HEK293 (cell line): ENCODE data around the gene HLX.

ENCODE experiments used
- CTCF ChIA-PET: fragments of 350-600 bp; formaldehyde crosslinking; extraction: SDS; loops from one replicate; lab custom pipeline; 2021; ENCODE audit warnings: antibody characterized with exemption; lab: Yijun Ruan, JAX
- POLR2A ChIA-PET: fragments of 300-600 bp; formaldehyde crosslinking; extraction: SDS; loops from one replicate; lab custom pipeline; 2020; ENCODE audit warnings: antibody characterized with exemption, inconsistent platforms; lab: Yijun Ruan, JAX
- H3K27ac ChIP-seq: fragments of 200-500 bp; sonication (Bioruptor generic); 2 replicates; pipeline ENCODE4 v1.5.1; 2014; ENCODE audit warnings: low read depth, low read length, control low read depth, inconsistent platforms; ENCODE audit errors: extremely low read depth
- H3K36me3 ChIP-seq, 2 experiments: fragments of 200-500 bp in 1 of 2; sonication (Bioruptor generic) in 1 of 2; 1 replicate in 1 of 2; 2 replicates in 1 of 2; pipeline ENCODE4 v1.5.1; 2014 to 2017; ENCODE audit warnings: inconsistent platforms in 2 of 2, low read length in 2 of 2; ENCODE audit not compliant: control insufficient read depth in 2 of 2, insufficient read depth in 1 of 2
- H3K4me1 ChIP-seq: fragments of 200-500 bp; sonication (Bioruptor generic); 2 replicates; pipeline ENCODE4 v1.5.1; 2014; ENCODE audit warnings: mild to moderate bottlenecking, low read length, inconsistent platforms; ENCODE audit not compliant: control insufficient read depth, insufficient read depth
- H3K4me3 ChIP-seq: 2 replicates; pipeline ENCODE4 v1.5.1; 2011; ENCODE audit warnings: low read depth, mild to moderate bottlenecking, control low read depth, low read length, moderate library complexity
- H3K9me3 ChIP-seq: fragments of 200-500 bp; sonication (Bioruptor generic); 2 replicates; pipeline ENCODE4 v1.5.1; 2014; ENCODE audit warnings: low read depth, low read length, inconsistent platforms; ENCODE audit not compliant: control insufficient read depth, insufficient read depth
- BCL11A ChIP-seq: fragments of 450-650 bp; formaldehyde crosslinking; IDR thresholded peaks from 2 replicates; pipeline ENCODE4 v1.5.1; 2016; ENCODE audit warnings: low read depth, missing biosample characterization, missing genetic modification characterization
- KLF10 ChIP-seq: fragments of 450-650 bp; IDR thresholded peaks from 2 replicates; pipeline ENCODE4 v1.5.1; 2018; ENCODE audit warnings: missing biosample characterization, mild to moderate bottlenecking, missing genetic modification characterization
- TSHZ1 ChIP-seq: fragments of 450-650 bp; formaldehyde crosslinking; IDR thresholded peaks from 2 replicates; pipeline ENCODE4 v1.5.1; 2016; ENCODE audit warnings: missing biosample characterization, missing genetic modification characterization, borderline replicate concordance
- WT1 ChIP-seq: fragments of 450-650 bp; formaldehyde crosslinking; IDR thresholded peaks from 2 replicates; pipeline ENCODE4 v1.5.1; 2016; ENCODE audit warnings: missing biosample characterization, missing genetic modification characterization
- YY1 ChIP-seq: fragments of 450-650 bp; formaldehyde crosslinking; IDR thresholded peaks from 2 replicates; pipeline ENCODE4 v1.5.1; 2018; ENCODE audit warnings: missing biosample characterization, missing genetic modification characterization
- ZBTB11 ChIP-seq: fragments of 450-650 bp; formaldehyde crosslinking; conservative IDR thresholded peaks from 2 replicates; pipeline ENCODE4 v1.5.1; 2016; ENCODE audit warnings: low read depth, missing biosample characterization, missing genetic modification characterization
- ZBTB48 ChIP-seq: fragments of 450-650 bp; formaldehyde crosslinking; IDR thresholded peaks from 2 replicates; pipeline ENCODE4 v1.5.1; 2016; ENCODE audit warnings: missing biosample characterization, missing genetic modification characterization
- ZBTB8A ChIP-seq: fragments of 450-650 bp; formaldehyde crosslinking; IDR thresholded peaks from 2 replicates; pipeline ENCODE4 v1.5.1; 2016; ENCODE audit warnings: missing biosample characterization, missing genetic modification characterization
- ZNF335 ChIP-seq: fragments of 450-650 bp; formaldehyde crosslinking; conservative IDR thresholded peaks from 2 replicates; pipeline ENCODE4 v1.5.1; 2016; ENCODE audit warnings: missing biosample characterization, missing genetic modification characterization
- ZNF366 ChIP-seq: fragments of 450-650 bp; formaldehyde crosslinking; conservative IDR thresholded peaks from 2 replicates; pipeline ENCODE4 v1.5.1; 2016; ENCODE audit warnings: missing biosample characterization, missing genetic modification characterization
- ZNF423 ChIP-seq: fragments of 450-650 bp; formaldehyde crosslinking; IDR thresholded peaks from 2 replicates; pipeline ENCODE4 v1.5.1; 2016; ENCODE audit warnings: missing biosample characterization, missing genetic modification characterization
- ZNF426 ChIP-seq: fragments of 450-650 bp; formaldehyde crosslinking; IDR thresholded peaks from 2 replicates; pipeline ENCODE4 v1.5.1; 2017; ENCODE audit warnings: missing biosample characterization, missing genetic modification characterization, mild to moderate bottlenecking, inconsistent platforms, moderate library complexity
- ZNF473 ChIP-seq: fragments of 450-650 bp; formaldehyde crosslinking; IDR thresholded peaks from 2 replicates; pipeline ENCODE4 v1.5.1; 2017; ENCODE audit warnings: missing biosample characterization, missing genetic modification characterization
- ZNF513 ChIP-seq: fragments of 450-650 bp; IDR thresholded peaks from 2 replicates; pipeline ENCODE4 v1.5.1; 2018; ENCODE audit warnings: missing biosample characterization, missing genetic modification characterization
- ZNF529 ChIP-seq: fragments of 450-650 bp; formaldehyde crosslinking; IDR thresholded peaks from 2 replicates; pipeline ENCODE4 v1.5.1; 2017; ENCODE audit warnings: missing genetic modification characterization, missing biosample characterization; ENCODE audit not compliant: insufficient replicate concordance
- ZNF585B ChIP-seq: fragments of 450-650 bp; formaldehyde crosslinking; IDR thresholded peaks from 2 replicates; pipeline ENCODE4 v1.5.1; 2016; ENCODE audit warnings: missing biosample characterization, missing genetic modification characterization
- ZNF610 ChIP-seq: fragments of 450-650 bp; formaldehyde crosslinking; IDR thresholded peaks from 2 replicates; pipeline ENCODE4 v1.5.1; 2016; ENCODE audit warnings: missing biosample characterization, missing genetic modification characterization, borderline replicate concordance
- ZNF621 ChIP-seq: fragments of 450-650 bp; formaldehyde crosslinking; IDR thresholded peaks from 2 replicates; pipeline ENCODE4 v1.5.1; 2017; ENCODE audit warnings: missing biosample characterization, missing genetic modification characterization
- ZNF645 ChIP-seq: fragments of 450-650 bp; formaldehyde crosslinking; IDR thresholded peaks from 2 replicates; pipeline ENCODE4; 2016; ENCODE audit warnings: missing biosample characterization, missing genetic modification characterization
- ZNF654 ChIP-seq: fragments of 450-650 bp; formaldehyde crosslinking; IDR thresholded peaks from 2 replicates; pipeline ENCODE4 v1.5.1; 2016; ENCODE audit warnings: low read depth, missing biosample characterization, missing genetic modification characterization
- ZSCAN18 ChIP-seq: fragments of 450-650 bp; formaldehyde crosslinking; IDR thresholded peaks from 2 replicates; pipeline ENCODE4 v1.5.1; 2016; ENCODE audit warnings: missing biosample characterization, missing genetic modification characterization

Gene HLX

GRCh38 chr1:220906561-220907334 is 27.5 kb downstream of the HLX start (continued):
- TF ChIP-seq ZNF366 (tag by site-specific recombination), result no peak
- TF ChIP-seq ZNF513, result peak; percentile 69
- no peak for TF ChIP-seq YY1 (tag by site-specific recombination)
- peak; percentile 92 for TF ChIP-seq WT1 (tag by site-specific recombination)

GRCh38 chr1:220908757-220909156 is 29.5 kb downstream of the HLX start:
- CTCF ChIA-PET, result interaction anchor here (0.5 to 2.8 kb wide), 7 partner anchors 12 to 719 kb away, joined by 3 to 17 read pairs (median 3); no protein-coding TSS in a partner anchor
- peaks cover 2% of the 10 kb centered on the region; the same call in 1 of the 2 replicates for H3K4me1 ChIP-seq
- no peak overlapping the region for H3K27ac ChIP-seq
- no peak for TF ChIP-seq ZNF621
- 0 out of 2 replicates have a peak, but pooled peaks have one; percentile 23 for TF ChIP-seq ZNF654
- no peaks in the 10 kb centered on the region for H3K36me3 ChIP-seq
- H3K4me3 ChIP-seq, result no peak overlapping the region
- POLR2A ChIA-PET, result no interaction called here
- H3K9me3 ChIP-seq, result no peaks in the 10 kb centered on the region

- POLR2A ChIA-PET, result no interaction called here
- CTCF ChIA-PET, result interaction anchor here (1.1 to 2.8 kb wide), 2 partner anchors 81 to 294 kb away, joined by 3 to 17 read pairs; no protein-coding TSS in a partner anchor
- Histone ChIP-seq H3K27ac (no peak overlapping the region), H3K4me3 (no peak overlapping the region), H3K9me3 (no peaks in the 10 kb centered on the region), H3K36me3 (no peaks in the 10 kb centered on the region), H3K4me1 (peaks cover 2% of the 10 kb centered on the region; the same call in 1 of the 2 replicates)
- TF ChIP-seq KLF10 (no peak), ZNF335 (tag by site-specific recombination) (no peak), ZNF585B (tag by site-specific recombination) (no peak), ZNF610 (no peak), ZNF426 (tag by site-specific recombination) (no peak), BCL11A (no peak), ZNF645 (tag by site-specific recombination) (no peak), ZBTB11 (tag by site-specific recombination) (no peak), ZBTB8A (tag by site-specific recombination) (no peak), ZNF423 (no peak), ZNF529 (tag by site-specific recombination) (no peak), TSHZ1 (tag by site-specific recombination) (no peak), ZSCAN18 (tag by site-specific recombination) (no peak), ZBTB48 (tag by site-specific recombination) (no peak), ZNF473 (tag by site-specific recombination) (no peak)
These were observed 30.8 kb downstream of the HLX start for GRCh38 chr1:220910021-220910420.
